Neural cell (in vitro differentiated cells): Measurements from ENCODE around the gene AHCYL1.

ENCODE experiments used
- CTCF ChIP-seq: fragments of 450-650 bp; IDR thresholded peaks from 2 replicates; pipeline ENCODE4 v1.5.1; 2014; ENCODE audit warnings: antibody characterized with exemption, mild to moderate bottlenecking, moderate library complexity; ENCODE audit not compliant: poor library complexity, severe bottlenecking
- EP300 ChIP-seq: fragments of 450-650 bp; conservative IDR thresholded peaks from 2 replicates; pipeline ENCODE4 v1.6.1; 2014; ENCODE audit warnings: antibody characterized with exemption, mild to moderate bottlenecking, moderate library complexity; ENCODE audit not compliant: poor library complexity, severe bottlenecking
- EZH2 ChIP-seq: fragments of 200-600, 300-800 bp; shearing (Covaris generic), sonication (generic); IDR thresholded peaks from 2 replicates; pipeline ENCODE4 v1.6.1; 2014; ENCODE audit warnings: antibody characterized with exemption, low read length, borderline replicate concordance, mild to moderate bottlenecking; ENCODE audit not compliant: insufficient read depth, poor library complexity, severe bottlenecking
- MXI1 ChIP-seq: fragments of 450-650 bp; conservative IDR thresholded peaks from 2 replicates; pipeline ENCODE4 v1.6.1; 2014; ENCODE audit warnings: antibody characterized with exemption, mild to moderate bottlenecking; ENCODE audit not compliant: poor library complexity, severe bottlenecking
- POLR2AphosphoS5 ChIP-seq: IDR thresholded peaks from 2 replicates; pipeline ENCODE4 v1.6.1; 2012
- RAD21 ChIP-seq: fragments of 450-650 bp; conservative IDR thresholded peaks from 2 replicates; pipeline ENCODE4 v1.6.1; 2014; ENCODE audit warnings: antibody characterized with exemption, mild to moderate bottlenecking, moderate library complexity
- REST ChIP-seq: IDR thresholded peaks from 2 replicates; pipeline ENCODE4 v1.6.1; 2012; ENCODE audit warnings: borderline replicate concordance
- SMC3 ChIP-seq: fragments of 450-650 bp; conservative IDR thresholded peaks from 2 replicates; pipeline ENCODE4 v1.6.1; 2014; ENCODE audit warnings: antibody characterized with exemption, mild to moderate bottlenecking, moderate library complexity; ENCODE audit not compliant: poor library complexity
- TAF1 ChIP-seq: IDR thresholded peaks from 2 replicates; pipeline ENCODE4 v1.6.1; 2012; ENCODE audit warnings: low read depth

GRCh38 chr1:109969907-109970306 lies 14.7 kb upstream of the AHCYL1 start:
- TF ChIP-seq CTCF (no peak), EZH2 (no peak), EP300 (no peak), RAD21 (no peak), TAF1 (no peak), POLR2AphosphoS5 (no peak), SMC3 (no peak), MXI1 (no peak), REST (no peak)
